Keratinocyte (primary cell): ENCODE measurements around the gene GABRA1. TPM values are rescaled to one million over a fixed set of nuclear protein-coding genes. Genes with fewer than 3 reads are reported as not detected.

Experiments used
- DNase-seq: peaks from one replicate; pipeline ENCODE4 v3.0.0-alpha.2; 2011; ENCODE audit warnings: low read depth, missing footprints, low spot score
- FAIRE-seq: peaks from 2 replicates; lab custom pipeline; 2011; peaks lifted over from hg19 to GRCh38; lab: Jason Lieb, UNC
- H2AFZ ChIP-seq: 2 replicates; pipeline ENCODE4 v1.6.0; 2012; ENCODE audit warnings: low read length, control low read depth, inconsistent platforms; ENCODE audit not compliant: control insufficient read depth
- H3K27ac ChIP-seq: 2 replicates; pipeline ENCODE4 v1.5.1; 2011; ENCODE audit warnings: low read length; ENCODE audit not compliant: control insufficient read depth, insufficient read depth
- H3K27me3 ChIP-seq: 3 replicates; pipeline ENCODE4 v1.6.0; 2011; ENCODE audit warnings: low read length; ENCODE audit not compliant: control insufficient read depth, insufficient read depth; ENCODE audit errors: extremely low read depth
- H3K36me3 ChIP-seq, 2 experiments: 2 replicates in 1 of 2; 3 replicates in 1 of 2; pipeline ENCODE4 v1.5.1; 2011; ENCODE audit warnings: low read length in 2 of 2, mild to moderate bottlenecking in 1 of 2; ENCODE audit not compliant: control insufficient read depth in 2 of 2, insufficient read depth in 2 of 2; ENCODE audit errors: extremely low read depth in 1 of 2
- H3K4me1 ChIP-seq: 3 replicates; pipeline ENCODE4 v1.5.1; 2011; ENCODE audit warnings: low read length; ENCODE audit not compliant: control insufficient read depth, insufficient read depth; ENCODE audit errors: extremely low read depth
- H3K4me2 ChIP-seq: 3 replicates; pipeline ENCODE4 v1.6.0; 2011; ENCODE audit warnings: low read depth, low read length; ENCODE audit not compliant: control insufficient read depth, insufficient read depth; ENCODE audit errors: extremely low read depth
- H3K4me3 ChIP-seq, 3 experiments: fragments of 200-600 bp in 1 of 3; sonication (generic) in 1 of 3; 2 replicates in 2 of 3; 3 replicates in 1 of 3; pipeline ENCODE4 v1.5.1; 2011 to 2016; ENCODE audit warnings: low read length in 3 of 3, mild to moderate bottlenecking in 3 of 3, control low read depth in 2 of 3, inconsistent platforms in 1 of 3, low read depth in 1 of 3, mixed read lengths in 1 of 3, mixed run types in 1 of 3, moderate library complexity in 1 of 3; ENCODE audit not compliant: control insufficient read depth in 2 of 3, insufficient read depth in 2 of 3; ENCODE audit errors: extremely low read depth in 1 of 3
- H3K79me2 ChIP-seq: 2 replicates; pipeline ENCODE4 v1.6.0; 2012; ENCODE audit warnings: low read length; ENCODE audit not compliant: control insufficient read depth, insufficient read depth
- H3K9ac ChIP-seq: 3 replicates; pipeline ENCODE4 v1.6.0; 2011; ENCODE audit warnings: low read length; ENCODE audit not compliant: control insufficient read depth, insufficient read depth; ENCODE audit errors: extremely low read depth
- H3K9me1 ChIP-seq: 3 replicates; pipeline ENCODE4 v1.6.0; 2011; ENCODE audit warnings: low read length; ENCODE audit not compliant: control insufficient read depth, insufficient read depth; ENCODE audit errors: extremely low read depth
- H3K9me3 ChIP-seq: 2 replicates; pipeline ENCODE4 v1.5.1; 2012; ENCODE audit warnings: low read depth, low read length; ENCODE audit not compliant: control insufficient read depth
- H4K20me1 ChIP-seq: 3 replicates; pipeline ENCODE4 v1.6.0; 2011; ENCODE audit warnings: low read length; ENCODE audit not compliant: control insufficient read depth, insufficient read depth; ENCODE audit errors: extremely low read depth
- EZH2 ChIP-seq: IDR thresholded peaks from one replicate; pipeline ENCODE4 v1.6.1; 2012; ENCODE audit warnings: inconsistent platforms, mild to moderate bottlenecking, low read length, moderate library complexity
- dilution Hi-C: fragments of 300-500 bp; cut with MboI; formaldehyde crosslinking; loops from one replicate; pipeline ENCODE4 v1.7.0; 2020; ENCODE audit warnings: low sequenced_read_pairs; ENCODE audit not compliant: extremely low pct_ligation_motif_present
- polyA plus RNA-seq, 5 experiments: library from polyadenylated mRNA; depleted of rRNA in 3 of 5; stranded (reverse) in 3 of 5; stranded (forward) in 1 of 5; unstranded in 1 of 5; fragments of >200 nt; gene quantifications; 1 replicate in 1 of 5; 2 replicates in 3 of 5; 3 replicates in 1 of 5; pipeline versions ENCODE4 v1.2.1 to v1.2.3, GENCODE V29; 2011 to 2012; ENCODE audit warnings: missing spikeins in 2 of 5, low read depth in 1 of 5, low replicate concordance in 1 of 5
- TF ChIP-seq, protein P1 (sequence below), 3 experiments: IDR thresholded peaks in 1 of 3; conservative IDR thresholded peaks in 1 of 3; optimal IDR thresholded peaks in 1 of 3; 2 replicates in 2 of 3; 3 replicates in 1 of 3; pipeline versions ENCODE3 to v1.5.1; 2011; ENCODE audit warnings: low read length in 3 of 3, mild to moderate bottlenecking in 3 of 3, moderate library complexity in 2 of 3, control low read depth in 1 of 3, inconsistent platforms in 1 of 3; ENCODE audit not compliant: insufficient read depth in 2 of 3; ENCODE audit errors: extremely low read depth in 1 of 3

Gene GABRA1
- polyA plus RNA-seq, 1 donor (not counting 4 experiments of a cell fraction or from before 2014, with no cell fraction given): not detected

DNA sequence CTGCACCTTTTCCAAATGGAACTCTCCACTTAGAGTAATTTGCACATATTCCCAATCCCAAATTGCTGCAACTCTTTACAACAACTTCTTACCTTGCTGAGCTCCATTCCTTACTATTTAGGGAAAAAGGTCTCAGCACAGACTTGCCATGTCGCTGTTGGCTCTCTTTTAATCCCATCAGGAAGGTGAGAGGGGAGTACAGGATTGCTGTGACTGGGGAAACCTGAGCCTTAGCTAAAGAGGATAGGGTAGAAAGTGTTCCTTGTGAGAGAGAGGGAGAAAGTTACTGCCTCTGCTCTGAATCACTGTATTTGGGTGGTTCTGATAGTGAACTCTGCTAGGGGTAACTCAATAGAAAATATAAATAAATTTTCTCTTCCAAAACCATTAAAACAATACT, 43.7 kb upstream of the GABRA1 start:
- Histone ChIP-seq H2AFZ (no peak overlapping the region), H3K9me1 (no peaks in the 10 kb centered on the region), H3K79me2 (no peaks in the 10 kb centered on the region), H3K4me2 (no peak overlapping the region), H3K9ac (no peak overlapping the region), H3K27ac (no peak overlapping the region), H3K4me3 (no peak overlapping the region), H3K36me3 (no peaks in the 10 kb centered on the region), H4K20me1 (no peaks in the 10 kb centered on the region), H3K4me1 (no peaks in the 10 kb centered on the region), H3K27me3 (no peaks in the 10 kb centered on the region), H3K9me3 (no peaks in the 10 kb centered on the region)
- FAIRE-seq (no peak), DNase-seq (no peak)
- dilution Hi-C loops: no loop called here
- no peak for TF ChIP-seq EZH2
- TF ChIP-seq, protein P1, sequence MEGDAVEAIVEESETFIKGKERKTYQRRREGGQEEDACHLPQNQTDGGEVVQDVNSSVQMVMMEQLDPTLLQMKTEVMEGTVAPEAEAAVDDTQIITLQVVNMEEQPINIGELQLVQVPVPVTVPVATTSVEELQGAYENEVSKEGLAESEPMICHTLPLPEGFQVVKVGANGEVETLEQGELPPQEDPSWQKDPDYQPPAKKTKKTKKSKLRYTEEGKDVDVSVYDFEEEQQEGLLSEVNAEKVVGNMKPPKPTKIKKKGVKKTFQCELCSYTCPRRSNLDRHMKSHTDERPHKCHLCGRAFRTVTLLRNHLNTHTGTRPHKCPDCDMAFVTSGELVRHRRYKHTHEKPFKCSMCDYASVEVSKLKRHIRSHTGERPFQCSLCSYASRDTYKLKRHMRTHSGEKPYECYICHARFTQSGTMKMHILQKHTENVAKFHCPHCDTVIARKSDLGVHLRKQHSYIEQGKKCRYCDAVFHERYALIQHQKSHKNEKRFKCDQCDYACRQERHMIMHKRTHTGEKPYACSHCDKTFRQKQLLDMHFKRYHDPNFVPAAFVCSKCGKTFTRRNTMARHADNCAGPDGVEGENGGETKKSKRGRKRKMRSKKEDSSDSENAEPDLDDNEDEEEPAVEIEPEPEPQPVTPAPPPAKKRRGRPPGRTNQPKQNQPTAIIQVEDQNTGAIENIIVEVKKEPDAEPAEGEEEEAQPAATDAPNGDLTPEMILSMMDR (optimal IDR thresholded peaks at IDR 0.05 in 1 of 3, IDR thresholded peaks at IDR 0.05 in 1 of 3, conservative IDR thresholded peaks at IDR 0.05 in 1 of 3; ENCODE audit: extremely low read depth in 1 of 3, insufficient read depth in 2 of 3, low read length in 3 of 3): no peak

DNA sequence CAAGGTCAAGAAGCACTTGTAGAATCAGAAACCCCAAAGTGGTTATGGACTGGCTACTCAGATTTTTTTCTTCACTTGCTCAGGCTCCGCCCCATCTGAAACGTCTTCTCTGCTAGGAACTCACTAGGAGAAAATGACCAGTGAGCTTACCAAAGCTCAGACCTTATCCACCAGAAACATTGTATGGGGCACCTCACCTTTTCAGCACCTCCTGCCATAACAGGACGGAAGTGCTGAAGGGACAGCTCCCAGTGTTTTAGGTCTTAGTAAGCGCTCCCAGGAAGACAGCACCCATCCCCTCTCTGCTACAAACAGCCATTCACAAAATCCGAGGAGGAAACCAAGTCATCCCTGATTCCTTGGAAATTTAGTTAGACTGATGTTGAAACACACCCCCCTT, 1.2 kb upstream of the GABRA1 start:
- Histone ChIP-seq H3K4me1 (no peaks in the 10 kb centered on the region), H3K4me2 (no peak overlapping the region), H3K36me3 (no peaks in the 10 kb centered on the region), H4K20me1 (no peaks in the 10 kb centered on the region), H3K9ac (no peak overlapping the region), H3K27ac (no peak overlapping the region), H3K79me2 (no peaks in the 10 kb centered on the region), H3K9me3 (no peaks in the 10 kb centered on the region), H3K9me1 (no peaks in the 10 kb centered on the region), H3K4me3 (no peak overlapping the region), H2AFZ (no peak overlapping the region), H3K27me3 (peaks cover 4% of the 10 kb centered on the region)
- dilution Hi-C loops: no loop called here
- no peak for DNase-seq
- TF ChIP-seq EZH2: no peak
- TF ChIP-seq, protein P1 (optimal IDR thresholded peaks at IDR 0.05 in 1 of 3, IDR thresholded peaks at IDR 0.05 in 1 of 3, conservative IDR thresholded peaks at IDR 0.05 in 1 of 3; ENCODE audit: extremely low read depth in 1 of 3, insufficient read depth in 2 of 3, low read length in 3 of 3): no peak
- FAIRE-seq: no peak
